ENCODE measurements around the gene SLC4A4.

The SLC4A4 gene

GRCh38 chr4:71369536-71369935 is 30.7 kb downstream of the SLC4A4 start:
- no peak for TF ChIP-seq CTCF (IDR thresholded peaks at IDR 0.05; ENCODE audit: low read depth, low read length)
- no peak for DNase-seq (ENCODE audit: extremely low read depth, low read depth)

GRCh38 chr4:71375494-71375893 is 36.7 kb downstream of the SLC4A4 start:
- no peak for TF ChIP-seq CTCF (IDR thresholded peaks at IDR 0.05; ENCODE audit: low read depth, low read length)
- no peak for DNase-seq (ENCODE audit: extremely low read depth, low read depth)

- no peak for TF ChIP-seq CTCF (IDR thresholded peaks at IDR 0.05; ENCODE audit: low read depth, low read length)
- DNase-seq (ENCODE audit: extremely low read depth, low read depth) = no peak
Observed at GRCh38 chr4:71377561-71377960, 38.7 kb downstream of the SLC4A4 start.

GRCh38 chr4:71379126-71379525 is 40.3 kb downstream of the SLC4A4 start:
- no peak for DNase-seq (ENCODE audit: extremely low read depth, low read depth)
- TF ChIP-seq CTCF (IDR thresholded peaks at IDR 0.05; ENCODE audit: low read depth, low read length) = no peak

GRCh38 chr4:71380788-71381187 is 42.0 kb downstream of the SLC4A4 start:
- DNase-seq (ENCODE audit: extremely low read depth, low read depth) = no peak
- TF ChIP-seq CTCF (IDR thresholded peaks at IDR 0.05; ENCODE audit: low read depth, low read length) = no peak

GRCh38 chr4:71382125-71382899 is 43.5 kb downstream of the SLC4A4 start:
- TF ChIP-seq CTCF (IDR thresholded peaks at IDR 0.05; ENCODE audit: low read depth, low read length) = no peak
- no peak for DNase-seq (ENCODE audit: extremely low read depth, low read depth)

GRCh38 chr4:71382900-71383560 is 44.2 kb downstream of the SLC4A4 start:
- no peak for TF ChIP-seq CTCF (IDR thresholded peaks at IDR 0.05; ENCODE audit: low read depth, low read length)
- no peak for DNase-seq (ENCODE audit: extremely low read depth, low read depth)
